ENCODE measurements around the gene TMEM263. TPM values are rescaled to one million over a fixed set of nuclear protein-coding genes. Genes with fewer than 3 reads are reported as not detected.

The TMEM263 gene
- total RNA-seq, 1 donor from 2014 or later = 35.6 TPM

DNA sequence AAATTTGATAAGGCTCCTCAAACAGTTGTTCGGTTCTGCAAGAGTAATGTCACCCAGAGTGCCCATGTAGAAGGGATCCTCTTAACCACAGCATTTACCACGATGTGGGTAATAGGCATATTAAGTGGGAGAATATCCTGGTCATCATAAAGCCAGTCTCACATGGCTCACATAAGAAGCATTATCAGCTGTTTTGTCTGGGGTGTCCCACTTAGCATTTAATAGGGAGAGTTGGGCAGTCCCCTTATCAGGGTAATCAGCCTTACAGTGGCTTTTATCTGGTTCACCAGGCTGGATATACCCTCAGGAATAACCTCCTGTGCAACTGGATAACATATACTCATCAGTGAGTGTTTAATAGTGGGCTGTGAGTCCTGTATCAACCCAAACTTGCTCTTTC is 12.9 kb upstream of the TMEM263 start:
- ATAC-seq = no peak
- intact Hi-C loops (cut with micrococcal nuclease) = no loop called here
- no peak for DNase-seq

DNA sequence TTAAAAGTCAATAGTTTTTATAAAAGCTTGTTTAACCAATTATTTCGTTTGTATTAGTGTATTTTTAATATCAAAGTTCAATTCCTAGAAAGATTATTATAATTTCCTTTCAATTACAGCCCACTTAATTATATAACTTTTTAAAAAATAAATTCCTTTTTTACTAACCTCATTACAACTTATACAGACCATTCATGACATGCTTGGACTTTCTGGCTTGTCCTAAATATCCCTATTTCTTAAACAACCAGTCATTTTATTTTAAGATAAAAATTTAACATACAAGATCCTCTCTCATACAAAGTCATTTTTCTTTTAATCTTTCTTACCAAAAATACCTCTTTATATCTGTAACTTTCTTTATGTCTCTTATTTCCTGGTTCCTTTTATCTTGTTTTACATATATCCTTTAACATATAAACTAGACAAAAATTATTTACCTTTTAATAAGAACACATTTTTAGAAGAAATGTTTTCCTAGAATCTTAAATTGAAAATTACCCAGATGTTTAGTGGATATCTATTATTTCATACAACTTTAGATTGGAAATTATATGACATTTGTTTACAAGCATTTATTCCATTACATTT is 10.4 kb upstream of the TMEM263 start:
- ATAC-seq = no peak
- intact Hi-C loops (cut with micrococcal nuclease) = no loop called here
- no peak for DNase-seq

DNA sequence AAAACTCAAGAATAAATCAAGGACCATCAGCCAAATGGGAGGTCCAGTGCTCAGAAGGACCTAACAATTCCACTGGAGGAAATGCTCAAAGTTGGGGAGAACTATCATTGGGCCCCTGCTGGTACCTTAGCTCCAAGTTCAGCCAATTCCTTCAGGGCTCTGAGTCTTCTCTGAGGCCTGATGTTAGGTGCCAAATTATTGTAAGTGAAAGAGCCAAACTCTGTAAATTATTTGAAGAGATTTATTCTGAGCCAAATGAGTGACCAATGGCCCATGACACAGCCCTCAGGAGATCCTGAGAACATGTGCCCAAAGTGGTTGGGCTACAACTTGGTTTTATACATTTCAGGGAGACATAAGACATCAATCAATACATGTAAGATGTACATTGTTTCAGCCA is 8.2 kb upstream of the TMEM263 start:
- ATAC-seq (no peak), DNase-seq (no peak)
- intact Hi-C loops (cut with micrococcal nuclease) = no loop called here

DNA sequence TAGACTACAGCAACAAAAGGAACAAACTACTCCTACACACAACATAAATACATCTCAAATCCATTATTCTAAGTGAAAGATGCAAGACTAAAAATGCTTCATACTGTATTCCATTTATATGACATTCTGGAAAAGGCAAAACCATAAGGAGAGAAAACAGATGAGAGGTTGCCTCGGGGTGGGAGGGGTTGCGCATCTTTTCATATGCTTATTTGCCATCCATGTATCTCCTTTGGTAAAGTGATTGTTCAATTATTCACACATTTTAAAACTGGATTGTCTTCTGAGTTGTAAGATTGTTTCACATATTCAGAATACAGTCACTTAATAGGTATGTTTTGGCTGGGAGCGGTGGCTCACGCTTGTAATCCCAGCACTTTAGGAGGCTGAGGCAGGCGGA is 5.1 kb upstream of the TMEM263 start:
- DNase-seq (no peak), ATAC-seq (no peak)
- intact Hi-C loops (cut with micrococcal nuclease) = no loop called here

DNA sequence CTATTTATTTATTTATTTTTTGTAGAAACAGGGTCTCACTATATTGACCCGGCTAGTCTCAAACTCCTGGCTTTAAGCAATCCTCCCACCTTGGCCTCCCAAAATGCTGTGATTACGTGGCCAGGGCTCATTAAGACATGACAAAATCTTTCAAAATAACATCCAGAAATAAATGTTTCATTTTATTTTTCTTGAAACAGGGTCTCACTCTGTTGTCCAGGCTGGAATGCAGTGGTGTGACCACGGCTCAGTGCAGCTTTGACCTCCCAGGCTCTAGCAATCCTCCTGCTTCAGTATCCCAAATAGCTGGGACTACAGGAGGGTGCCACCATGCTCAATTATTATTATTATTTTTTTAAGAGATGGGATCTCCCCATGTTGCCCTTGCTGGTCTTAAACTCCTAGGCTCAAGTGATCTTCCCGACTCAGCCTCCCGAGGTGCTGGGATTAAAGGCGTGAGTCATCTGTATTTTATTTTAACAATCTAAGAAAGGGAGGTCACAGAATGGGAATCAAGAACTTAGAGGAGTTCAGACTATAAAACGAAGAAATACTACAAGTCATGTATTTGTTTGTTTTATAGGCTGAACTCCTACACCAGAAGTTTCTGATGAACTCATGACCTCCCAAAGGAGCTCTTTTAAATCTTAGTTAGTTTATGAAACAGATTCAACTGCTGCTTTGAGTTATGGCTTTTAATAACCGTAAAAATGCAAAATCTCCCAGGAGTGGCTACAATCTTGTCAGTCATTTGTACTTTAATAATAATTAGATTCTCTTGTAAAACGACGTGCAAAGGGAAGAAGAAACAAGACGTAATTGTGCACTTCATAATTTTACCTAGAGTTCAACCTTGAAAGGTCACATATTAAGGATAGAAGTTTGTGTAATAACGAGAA is 2.1 kb upstream of the TMEM263 start:
- DNase-seq (no peak), ATAC-seq (no peak)
- intact Hi-C loops (cut with micrococcal nuclease) = no loop called here

DNA sequence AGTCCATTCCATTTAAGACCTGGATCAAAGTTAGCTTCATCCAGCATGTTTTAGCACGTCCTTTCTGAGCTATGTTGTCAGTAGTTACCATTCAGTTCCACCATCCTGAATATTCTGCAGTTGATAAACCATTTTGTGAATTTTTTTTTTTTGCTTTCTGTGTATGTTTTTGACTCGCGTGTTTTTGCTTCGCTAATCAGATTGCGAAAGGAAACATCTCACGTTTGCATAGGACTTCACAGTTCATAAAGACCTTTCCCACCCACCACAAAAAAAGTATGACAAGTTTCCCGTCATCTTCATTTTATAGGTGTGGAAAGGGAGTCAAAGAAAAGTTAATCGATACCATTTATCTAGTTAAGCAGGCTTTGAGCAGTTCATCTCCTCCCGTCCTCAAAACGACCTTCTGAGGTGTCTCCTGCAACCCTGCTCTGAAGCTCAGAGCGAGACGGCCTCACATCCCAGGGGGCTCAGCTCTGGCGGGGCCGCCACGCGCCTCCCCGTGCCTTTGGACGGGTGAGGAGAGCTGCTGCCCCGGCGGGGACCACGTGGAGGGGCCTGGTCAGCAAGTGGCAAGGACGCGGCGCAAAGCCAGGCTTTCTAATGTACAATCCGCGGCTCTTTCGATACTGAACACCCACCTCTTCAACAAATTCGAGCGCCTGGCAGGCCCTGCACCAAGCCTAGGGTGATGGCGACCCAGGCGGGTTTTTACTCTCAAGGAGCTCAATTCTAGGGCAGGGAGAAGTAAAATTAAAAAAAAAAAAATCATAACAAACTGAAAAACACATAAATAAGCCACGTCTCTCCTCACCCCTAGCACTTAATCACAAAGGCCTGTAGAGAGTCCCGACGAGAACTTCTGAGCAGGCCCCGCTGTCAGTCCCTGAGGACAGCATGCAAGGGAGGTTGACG is 988 bp upstream of the TMEM263 start:
- DNase-seq (peak; percentile 68), ATAC-seq (peak; percentile 0)
- intact Hi-C loops (cut with micrococcal nuclease) = no loop called here

DNA sequence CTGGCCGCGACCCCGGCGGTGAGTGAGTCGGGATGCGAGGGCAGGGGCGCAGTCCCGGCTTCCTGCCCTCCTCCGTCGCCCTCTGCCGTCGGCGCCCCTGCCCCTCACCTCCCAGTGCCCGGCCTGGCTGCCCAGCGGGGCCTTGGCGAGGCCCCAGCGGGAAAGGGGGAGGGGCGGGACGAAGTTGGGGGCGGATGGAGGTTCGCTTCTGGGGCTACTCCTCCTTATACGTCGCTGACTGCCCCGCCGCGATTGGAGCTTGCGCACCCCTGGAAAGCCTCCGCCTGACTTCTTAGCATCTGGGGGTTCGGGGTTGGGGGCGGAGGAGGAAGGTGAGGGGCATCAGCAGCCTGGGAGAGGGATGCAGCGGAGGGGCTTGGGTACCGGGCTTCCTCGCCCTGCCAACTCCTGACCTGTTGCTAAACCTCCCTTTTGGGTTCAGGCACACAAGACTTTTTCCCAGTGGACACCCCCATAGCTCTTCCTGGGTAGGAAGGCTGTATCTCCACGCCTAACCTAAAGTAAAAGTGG is 406 bp downstream of the TMEM263 start:
- ATAC-seq (peak; percentile 62), DNase-seq (peak; percentile 77)
- intact Hi-C loops (cut with micrococcal nuclease) = no loop called here

DNA sequence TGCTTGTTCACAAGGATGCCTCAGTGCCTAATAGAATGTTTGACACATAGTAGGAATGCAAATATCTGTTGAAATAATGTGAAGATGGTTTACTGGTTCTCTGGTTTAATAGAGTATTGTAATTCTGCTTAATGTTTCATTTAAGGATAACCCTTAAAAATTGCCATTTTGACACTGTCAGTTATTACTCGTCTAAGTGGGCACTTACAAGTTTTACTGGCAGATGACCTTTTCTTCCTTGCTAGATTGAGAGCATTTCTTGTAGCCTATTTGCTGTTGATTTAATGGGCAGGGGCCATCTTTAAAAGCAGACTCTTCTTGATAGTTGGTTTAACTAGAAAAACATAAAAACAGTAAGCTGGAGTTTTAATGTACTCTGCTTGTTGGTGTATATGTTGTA is 1.9 kb downstream of the TMEM263 start:
- intact Hi-C loops (cut with micrococcal nuclease) = no loop called here
- ATAC-seq = no peak
- DNase-seq = no peak

DNA sequence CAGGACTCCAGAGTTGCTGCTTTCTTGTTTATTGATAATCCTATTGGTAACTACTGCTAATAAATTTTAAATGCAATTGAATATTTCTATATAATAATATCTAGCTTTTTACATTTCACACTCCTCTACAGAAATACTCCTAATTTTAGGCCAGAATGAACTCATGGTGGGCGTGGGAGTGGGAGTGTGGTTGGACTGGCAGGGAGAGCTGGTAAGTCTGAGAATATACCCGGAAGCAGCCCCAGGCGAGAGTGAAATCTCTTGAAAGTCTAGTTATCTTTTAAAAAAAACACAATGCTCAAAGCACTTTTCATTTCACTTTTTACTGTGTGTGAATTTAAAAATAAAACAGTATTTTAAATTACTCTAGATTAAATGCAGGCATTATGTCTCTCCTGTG is 4.7 kb downstream of the TMEM263 start:
- ATAC-seq (no peak), DNase-seq (no peak)
- intact Hi-C loops (cut with micrococcal nuclease) = no loop called here

DNA sequence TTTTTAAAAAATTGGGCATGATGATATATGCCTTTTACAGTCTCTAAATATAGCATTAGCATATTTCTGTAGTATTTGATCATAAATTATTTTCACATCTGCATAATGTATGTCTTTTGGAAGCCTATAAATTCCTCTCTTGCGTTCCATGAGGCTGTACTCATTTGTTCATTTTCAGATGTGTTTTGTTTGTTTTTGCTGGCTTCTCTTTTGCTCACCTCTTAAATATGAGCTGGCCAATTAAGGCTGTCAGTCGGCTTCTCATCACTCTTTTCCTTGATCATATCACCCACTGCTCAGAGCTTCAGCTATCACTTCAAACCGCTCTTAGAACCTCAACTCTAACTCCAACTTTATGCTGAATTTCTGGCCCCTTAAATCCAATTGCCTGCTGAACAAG is 6.6 kb downstream of the TMEM263 start:
- intact Hi-C loops (cut with micrococcal nuclease) = no loop called here
- no peak for DNase-seq
- ATAC-seq = no peak

DNA sequence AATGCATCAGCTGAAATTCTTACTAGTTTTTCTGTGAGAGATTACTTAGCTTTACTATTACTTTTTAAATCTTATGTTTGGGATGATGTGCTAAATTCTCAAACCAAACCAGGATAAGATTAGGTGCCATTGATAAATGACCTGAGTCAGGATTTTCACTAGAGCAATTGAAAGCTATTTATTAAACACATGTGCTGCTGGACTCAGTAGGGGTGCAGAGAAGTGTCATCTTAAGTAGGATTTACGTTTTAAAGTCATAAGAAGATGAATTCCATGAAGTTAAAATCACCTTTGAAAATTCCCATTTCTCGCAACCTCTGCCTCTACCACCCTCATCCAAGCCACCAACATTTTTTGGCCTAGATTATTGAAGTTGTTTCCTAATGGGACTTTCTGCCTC is 8.8 kb downstream of the TMEM263 start:
- intact Hi-C loops (cut with micrococcal nuclease) = no loop called here
- no peak for ATAC-seq
- no peak for DNase-seq

DNA sequence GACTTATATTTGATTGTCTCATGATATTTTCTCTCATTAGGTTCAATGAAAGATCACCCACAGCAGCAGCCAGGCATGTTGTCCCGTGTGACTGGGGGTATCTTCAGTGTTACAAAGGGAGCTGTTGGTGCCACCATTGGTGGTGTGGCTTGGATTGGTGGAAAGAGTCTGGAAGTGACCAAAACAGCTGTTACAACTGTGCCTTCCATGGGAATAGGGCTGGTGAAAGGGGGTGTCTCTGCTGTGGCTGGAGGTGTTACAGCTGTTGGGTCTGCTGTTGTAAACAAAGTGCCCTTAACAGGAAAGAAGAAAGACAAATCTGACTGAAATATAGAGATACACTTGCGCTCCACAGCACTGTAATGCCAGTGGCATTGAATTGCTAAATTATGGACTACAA is 15.4 kb downstream of the TMEM263 start:
- intact Hi-C loops (cut with micrococcal nuclease) = no loop called here
- DNase-seq = no peak

DNA sequence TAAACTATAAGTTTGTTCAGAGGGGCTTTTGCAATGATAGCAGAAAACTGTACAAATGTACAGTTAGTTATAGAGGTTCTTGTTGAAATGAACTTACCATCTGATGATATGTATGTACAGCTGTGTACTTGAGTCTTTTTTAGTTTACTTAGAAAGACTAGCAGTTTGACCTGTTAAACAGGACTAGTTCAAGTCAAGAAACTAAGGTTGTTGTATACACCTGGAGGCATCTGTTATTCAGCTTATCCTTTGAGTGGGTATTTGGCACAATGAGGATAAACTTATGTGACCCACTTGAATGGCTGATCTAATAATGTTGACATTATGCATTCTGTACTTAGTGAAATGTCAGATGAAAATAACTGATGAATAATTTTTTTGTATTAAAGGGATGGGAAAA is 17.8 kb downstream of the TMEM263 start:
- intact Hi-C loops (cut with micrococcal nuclease) = no loop called here
- no peak for ATAC-seq
- no peak for DNase-seq

More for the DNA sequence above, 15.4 kb downstream of the TMEM263 start:
- ATAC-seq = no peak

DNA sequence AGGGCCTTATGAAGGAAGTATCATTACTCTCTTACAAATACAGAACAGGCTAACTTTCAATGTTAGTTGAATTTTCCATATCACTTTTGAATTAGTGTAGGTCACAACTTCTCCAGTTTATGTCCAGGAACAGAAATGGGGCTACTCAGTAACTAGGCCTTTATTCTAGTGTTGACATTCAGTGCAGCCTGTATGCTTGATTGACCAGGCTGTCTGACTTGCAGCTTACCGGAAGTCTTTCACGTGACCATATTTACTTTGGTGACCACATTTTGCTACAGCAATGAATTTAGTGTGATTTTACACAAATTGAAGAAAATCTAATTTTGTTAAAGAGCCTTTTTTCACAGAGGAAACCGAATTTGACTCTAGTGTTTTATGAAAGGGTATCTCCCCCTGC is 18.8 kb downstream of the TMEM263 start:
- DNase-seq = no peak
- ATAC-seq = no peak
- intact Hi-C loops (cut with micrococcal nuclease) = no loop called here

DNA sequence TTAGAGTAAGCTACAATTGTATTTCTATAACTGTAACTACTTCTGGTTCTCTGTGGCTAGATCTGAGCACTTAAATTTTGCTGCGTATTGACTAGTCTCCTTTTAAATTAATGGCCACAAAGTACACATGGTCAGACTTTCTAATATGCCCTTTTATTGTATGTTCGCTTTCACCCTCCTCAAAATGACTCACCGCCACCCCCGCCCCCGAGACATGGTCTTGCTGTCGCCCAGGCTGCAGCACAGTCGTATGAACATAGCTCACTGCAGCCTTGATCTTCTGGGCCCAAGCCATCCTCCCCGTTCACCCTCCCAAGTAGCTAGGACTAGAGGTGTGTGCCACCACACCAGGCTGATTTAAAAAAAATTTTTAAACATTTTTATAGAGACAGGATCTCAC is 19.4 kb downstream of the TMEM263 start:
- intact Hi-C loops (cut with micrococcal nuclease) = no loop called here
- ATAC-seq = no peak
- DNase-seq = no peak

DNA sequence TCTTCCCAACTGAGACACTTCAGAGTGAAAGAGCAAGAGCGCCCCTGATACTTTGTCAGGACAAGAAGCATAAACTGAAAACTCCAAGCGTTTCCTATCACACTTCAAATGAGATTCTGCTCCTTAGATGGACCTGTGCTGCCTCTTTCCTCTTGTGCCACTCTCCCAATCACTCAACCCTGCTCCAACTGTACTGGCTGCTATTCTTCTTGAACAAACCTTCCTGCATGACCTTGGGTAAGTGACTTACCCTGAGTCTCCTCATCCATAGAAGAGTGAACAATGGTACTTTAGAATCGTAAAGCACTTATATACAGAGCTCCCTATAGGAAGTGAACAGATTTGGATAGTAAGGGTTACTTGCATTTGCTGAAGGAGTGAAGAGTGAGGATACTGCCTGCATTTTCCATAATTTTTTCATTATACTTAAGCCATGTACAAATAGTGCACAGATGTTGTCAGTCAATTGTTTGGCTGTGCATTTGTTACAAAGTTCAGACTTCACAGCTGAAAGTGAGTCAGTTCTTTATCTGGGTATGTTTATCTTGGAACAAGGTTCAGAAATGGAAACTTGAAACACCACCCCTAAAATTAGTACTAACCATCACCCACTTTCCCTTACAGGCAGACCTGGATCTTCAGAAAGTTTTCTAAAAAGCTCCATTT is 20.4 kb downstream of the TMEM263 start:
- ATAC-seq (peak; percentile 80), DNase-seq (no peak)
- intact Hi-C loops (cut with micrococcal nuclease) = no loop called here

DNA sequence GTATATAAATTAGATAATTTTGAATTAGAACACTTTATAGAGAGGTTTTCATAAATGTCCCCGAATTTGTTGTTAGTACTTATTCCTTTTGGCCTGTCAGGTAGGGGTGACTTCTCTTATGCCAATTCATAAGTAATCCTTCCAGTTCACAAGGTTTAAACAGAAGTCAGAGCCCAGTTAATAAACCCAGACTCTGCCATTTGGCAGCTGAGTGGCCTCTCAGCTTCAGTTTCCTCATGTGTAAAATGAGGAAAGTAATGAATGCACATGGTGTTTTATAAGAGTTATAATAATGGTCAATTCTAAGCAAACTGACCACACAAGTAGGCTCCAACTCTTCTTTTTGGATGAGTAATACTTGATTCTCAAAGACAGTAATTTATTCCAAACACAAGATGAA is 21.0 kb downstream of the TMEM263 start:
- intact Hi-C loops (cut with micrococcal nuclease) = no loop called here
- ATAC-seq = peak; percentile 25

DNA sequence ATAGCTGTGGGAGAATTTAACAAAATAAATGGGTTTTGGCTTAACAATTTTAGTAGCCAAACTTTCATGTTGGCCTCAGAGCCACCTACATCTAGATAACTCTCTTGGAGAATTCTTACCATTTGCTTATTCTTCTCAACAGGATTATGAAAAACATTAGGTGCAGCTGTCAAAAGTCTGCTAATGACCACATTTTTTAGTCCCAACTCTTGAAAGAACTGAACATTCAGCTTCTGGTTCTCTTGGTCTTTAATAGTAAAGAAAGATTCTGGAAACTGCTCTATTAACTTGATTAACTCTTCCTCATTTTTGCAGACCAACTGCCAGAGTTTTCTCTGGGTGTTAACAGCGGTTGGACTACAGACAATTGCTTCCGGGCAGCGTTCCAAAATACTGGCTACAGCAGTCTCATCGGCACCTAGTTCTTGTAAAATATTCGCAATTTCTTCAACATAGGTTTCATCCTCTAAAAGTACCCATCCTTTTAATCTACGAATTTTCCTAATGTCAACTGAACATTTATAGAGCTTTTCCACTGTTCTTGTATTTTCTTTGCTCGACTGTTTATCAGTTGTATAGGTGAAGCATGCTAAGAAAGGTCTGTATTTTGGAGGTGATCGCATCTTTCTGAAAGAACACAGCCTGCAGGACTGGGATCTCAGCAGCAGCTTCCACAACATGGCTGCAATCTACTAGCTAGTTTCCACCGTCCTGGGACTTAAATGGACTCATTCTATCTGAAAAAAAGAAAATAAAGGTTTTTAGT is 22.5 kb downstream of the TMEM263 start:
- ATAC-seq = peak; percentile 53
- peak; percentile 74 for DNase-seq
- intact Hi-C loops (cut with micrococcal nuclease) = no loop called here

More for the DNA sequence above, 21.0 kb downstream of the TMEM263 start:
- no peak for DNase-seq
